ENCODE results near the gene WSCD2. TPM values are rescaled to one million over a fixed set of nuclear protein-coding genes. Genes with fewer than 3 reads are reported as not detected.

WSCD2 gene
- total and polyA plus RNA-seq, 7 donors, result 0.32 to 10.5 (median 2.6) TPM; not detected in 2

DNA sequence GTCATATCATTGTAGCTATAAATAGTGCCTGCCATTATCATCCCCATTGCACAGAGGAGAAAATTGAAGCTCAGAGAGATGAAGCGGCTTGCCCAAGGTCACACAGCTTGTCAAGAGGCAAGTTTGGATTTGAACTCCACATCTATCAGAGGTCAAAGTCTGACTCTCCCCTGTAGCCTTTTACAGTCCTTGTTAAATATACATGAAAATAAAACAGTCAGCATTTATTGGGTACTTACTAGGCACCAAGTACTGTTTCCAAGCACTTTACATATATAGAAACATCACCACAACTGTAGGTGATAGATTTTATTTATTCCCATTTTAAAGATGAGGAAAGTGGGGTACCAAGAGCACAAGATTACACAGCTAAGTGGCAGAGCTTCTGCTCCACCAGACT lies 67.2 kb downstream of the WSCD2 start:
- TF ChIP-seq POLR2AphosphoS5 (IDR thresholded peaks at IDR 0.05) (no peak), EP300 (IDR thresholded peaks at IDR 0.05) (no peak), POLR2A (IDR thresholded peaks at IDR 0.05) (no peak)
- TF ChIP-seq, protein P1, sequence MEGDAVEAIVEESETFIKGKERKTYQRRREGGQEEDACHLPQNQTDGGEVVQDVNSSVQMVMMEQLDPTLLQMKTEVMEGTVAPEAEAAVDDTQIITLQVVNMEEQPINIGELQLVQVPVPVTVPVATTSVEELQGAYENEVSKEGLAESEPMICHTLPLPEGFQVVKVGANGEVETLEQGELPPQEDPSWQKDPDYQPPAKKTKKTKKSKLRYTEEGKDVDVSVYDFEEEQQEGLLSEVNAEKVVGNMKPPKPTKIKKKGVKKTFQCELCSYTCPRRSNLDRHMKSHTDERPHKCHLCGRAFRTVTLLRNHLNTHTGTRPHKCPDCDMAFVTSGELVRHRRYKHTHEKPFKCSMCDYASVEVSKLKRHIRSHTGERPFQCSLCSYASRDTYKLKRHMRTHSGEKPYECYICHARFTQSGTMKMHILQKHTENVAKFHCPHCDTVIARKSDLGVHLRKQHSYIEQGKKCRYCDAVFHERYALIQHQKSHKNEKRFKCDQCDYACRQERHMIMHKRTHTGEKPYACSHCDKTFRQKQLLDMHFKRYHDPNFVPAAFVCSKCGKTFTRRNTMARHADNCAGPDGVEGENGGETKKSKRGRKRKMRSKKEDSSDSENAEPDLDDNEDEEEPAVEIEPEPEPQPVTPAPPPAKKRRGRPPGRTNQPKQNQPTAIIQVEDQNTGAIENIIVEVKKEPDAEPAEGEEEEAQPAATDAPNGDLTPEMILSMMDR (IDR thresholded peaks at IDR 0.05), result no peak
- intact Hi-C loops (cut with DNase I), result loop anchor here (10.0 kb wide), 1 partner anchor 432 kb away; the partner anchor contains the start of gene PRDM4
- H3K9me3 ChIP-seq, result no peaks in the 10 kb centered on the region
- H3K4me3 ChIP-seq, result no peak overlapping the region
- H3K27me3 ChIP-seq, result no peaks in the 10 kb centered on the region
- no peak for DNase-seq
- WGBS, 2 donors, result 67 to 90% methylated on average over 1 of the region's 1 CpG
- no peaks in the 10 kb centered on the region for H3K36me3 ChIP-seq
- H3K4me1 ChIP-seq, result peaks cover 0 to 5% (median 4%) of the 10 kb centered on the region in 4 donors
- H3K27ac ChIP-seq, result no peak overlapping the region

DNA sequence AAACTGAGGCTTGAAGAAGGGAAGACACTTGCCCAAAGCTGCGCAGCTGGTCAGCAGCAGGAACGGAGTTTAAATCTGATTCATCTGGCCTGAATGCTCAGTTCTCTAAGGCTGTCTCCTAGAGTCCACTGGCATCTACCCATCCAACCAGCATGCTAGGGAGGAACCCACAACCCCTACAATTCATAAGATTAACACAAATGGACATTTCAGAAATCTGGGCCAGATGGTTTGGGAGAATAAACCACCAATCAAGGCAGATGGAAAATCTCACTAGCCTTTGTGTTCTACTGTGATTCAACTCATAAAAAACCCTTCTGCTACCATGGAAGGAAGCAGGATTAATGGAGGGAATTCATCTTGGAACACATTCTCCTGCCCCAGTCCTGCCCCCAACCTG lies 67.8 kb downstream of the WSCD2 start:
- Histone ChIP-seq H3K4me3 (no peak overlapping the region), H3K36me3 (no peaks in the 10 kb centered on the region), H3K4me1 (no peaks in the 10 kb centered on the region), H3K9me3 (no peaks in the 10 kb centered on the region), H3K27ac (no peak overlapping the region), H3K27me3 (no peaks in the 10 kb centered on the region)
- no peak for DNase-seq
- TF ChIP-seq POLR2AphosphoS5 (IDR thresholded peaks at IDR 0.05) (no peak), POLR2A (IDR thresholded peaks at IDR 0.05) (no peak), EP300 (IDR thresholded peaks at IDR 0.05) (no peak)
- TF ChIP-seq, protein P1 (IDR thresholded peaks at IDR 0.05), result no peak
- WGBS, 2 donors, result 80 to 91% methylated on average over 2 of the region's 2 CpGs
- intact Hi-C loops (cut with DNase I), result loop anchor here (10.0 kb wide), 1 partner anchor 432 kb away; the partner anchor contains the start of gene PRDM4

DNA sequence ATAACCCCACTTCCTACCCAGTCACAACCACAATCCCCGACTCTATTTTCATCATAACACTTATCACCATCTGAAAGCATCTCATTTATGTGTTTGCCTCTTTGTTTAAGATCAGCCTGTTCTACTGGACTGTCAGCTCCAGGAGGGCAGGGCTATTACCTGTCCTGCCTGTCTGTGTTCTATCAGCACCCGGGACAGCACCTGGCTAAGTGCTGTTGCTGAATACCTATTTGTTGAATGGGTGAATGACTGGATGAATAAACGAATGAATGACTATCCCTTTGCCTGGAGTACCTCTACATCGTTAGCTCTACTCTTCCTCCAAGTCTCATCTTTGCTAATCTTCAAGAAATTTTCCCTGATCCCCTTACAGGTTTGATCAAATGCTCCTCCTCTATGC lies 69.0 kb downstream of the WSCD2 start:
- H3K4me1 ChIP-seq, result no peaks in the 10 kb centered on the region
- TF ChIP-seq POLR2AphosphoS5 (IDR thresholded peaks at IDR 0.05) (no peak), POLR2A (IDR thresholded peaks at IDR 0.05) (no peak), EP300 (IDR thresholded peaks at IDR 0.05) (no peak)
- TF ChIP-seq, protein P1 (IDR thresholded peaks at IDR 0.05), result no peak
- WGBS, 2 donors, result 57 to 61% methylated on average over 4 of the region's 4 CpGs
- H3K36me3 ChIP-seq, result no peaks in the 10 kb centered on the region
- no peaks in the 10 kb centered on the region for H3K27me3 ChIP-seq
- no peak overlapping the region for H3K4me3 ChIP-seq
- no peaks in the 10 kb centered on the region for H3K9me3 ChIP-seq
- DNase-seq, result no peak
- no peak overlapping the region for H3K27ac ChIP-seq
- intact Hi-C loops (cut with DNase I), result loop anchor here (10.0 kb wide), 1 partner anchor 433 kb away; the partner anchor contains the start of gene PRDM4

DNA sequence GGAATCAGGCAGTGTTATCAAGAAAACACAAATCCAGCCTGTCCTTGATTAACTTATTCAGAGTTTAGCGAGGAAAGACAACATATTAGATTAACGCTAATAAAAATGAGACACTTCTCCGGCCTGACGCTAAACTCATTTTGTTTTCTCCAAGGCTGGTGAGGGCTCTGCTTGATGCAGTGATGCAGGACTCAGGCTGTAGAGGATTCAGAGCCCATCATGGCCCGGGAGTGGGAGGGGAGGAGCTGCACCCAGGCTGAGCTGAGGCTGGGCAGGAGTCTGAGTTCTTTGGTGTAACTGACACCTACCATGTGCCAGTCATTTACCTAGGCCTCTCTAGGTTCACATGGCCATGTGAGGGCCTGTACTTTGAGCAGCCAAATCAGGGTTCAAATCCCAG lies 70.0 kb downstream of the WSCD2 start:
- Histone ChIP-seq H3K4me1 (no peaks in the 10 kb centered on the region), H3K36me3 (no peaks in the 10 kb centered on the region), H3K27me3 (no peaks in the 10 kb centered on the region), H3K4me3 (no peak overlapping the region), H3K9me3 (no peaks in the 10 kb centered on the region), H3K27ac (no peak overlapping the region)
- intact Hi-C loops (cut with DNase I), result loop anchor here (10.0 kb wide), 1 partner anchor 434 kb away; the partner anchor contains the start of gene PRDM4
- TF ChIP-seq EP300 (IDR thresholded peaks at IDR 0.05), result no peak
- TF ChIP-seq, protein P1 (IDR thresholded peaks at IDR 0.05), result no peak
- no peak for TF ChIP-seq POLR2AphosphoS5 (IDR thresholded peaks at IDR 0.05)
- 76 to 86% methylated on average over 5 of the region's 5 CpGs for WGBS, 2 donors
- DNase-seq, result no peak

DNA sequence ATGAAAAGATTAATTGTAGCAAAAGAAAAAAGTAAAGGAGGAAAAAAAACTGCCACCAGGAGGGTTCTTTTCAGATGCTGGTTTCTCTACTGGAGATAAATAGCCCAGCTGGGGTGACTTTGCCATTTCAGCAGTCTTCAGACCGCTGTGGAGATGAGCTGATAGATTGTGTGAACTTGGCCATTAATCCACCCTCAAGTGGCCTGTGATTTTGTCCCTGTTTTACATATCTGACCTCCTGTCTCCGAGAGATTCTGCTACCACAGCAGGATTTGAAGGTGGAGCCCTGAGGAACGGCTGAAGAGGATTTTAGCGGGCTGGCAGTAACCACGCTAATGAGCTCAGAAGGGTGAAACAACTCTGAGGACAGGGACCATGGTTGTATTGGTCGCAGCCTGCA lies 72.7 kb downstream of the WSCD2 start:
- WGBS, 2 donors, result 60 to 67% methylated on average over 6 of the region's 6 CpGs

More for the DNA sequence above, 72.7 kb downstream of the WSCD2 start:
- H3K27me3 ChIP-seq, result no peaks in the 10 kb centered on the region
- no peak for DNase-seq
- H3K36me3 ChIP-seq, result no peaks in the 10 kb centered on the region
- intact Hi-C loops (cut with DNase I), result no loop called here
- no peak overlapping the region for H3K4me3 ChIP-seq
- H3K4me1 ChIP-seq, result no peaks in the 10 kb centered on the region
- H3K9me3 ChIP-seq, result no peaks in the 10 kb centered on the region
- TF ChIP-seq EP300 (IDR thresholded peaks at IDR 0.05) (no peak), POLR2AphosphoS5 (IDR thresholded peaks at IDR 0.05) (no peak)
- no peak overlapping the region for H3K27ac ChIP-seq
